Omental fat pad (tissue), 4 donors: Measurements from ENCODE around the gene CBFB. TPM values are rescaled to one million over a fixed set of nuclear protein-coding genes. Genes with fewer than 3 reads are reported as not detected.

ENCODE experiments used
- ATAC-seq: fragments of 150-250 bp; one replicate; pipeline ENCODE4 v1.9.1; 2016; ENCODE audit warnings: mild to moderate bottlenecking, moderate library complexity; ENCODE audit not compliant: low FRiP score
- DNase-seq: peaks from one replicate; pipeline ENCODE4 v3.0.0-alpha.2; 2019; ENCODE audit warnings: low spot score
- CTCF ChIP-seq, 3 donors: fragments of 450-650 bp; IDR thresholded peaks; one replicate each; pipeline ENCODE4 v1.5.1; 2016 to 2017; ENCODE audit warnings: antibody characterized with exemption in 3 of 3, mild to moderate bottlenecking in 3 of 3, moderate library complexity in 2 of 3
- total RNA-seq, 4 donors: library from RNA; depleted of rRNA; stranded (reverse); fragments of >200 nt; gene quantifications; one replicate each; pipeline ENCODE4 v1.1.0, GENCODE V29; 2016

CBFB gene
- total RNA-seq, 4 donors from 2014 or later, result 30.3 to 77.6 (median 35.4) TPM

DNA sequence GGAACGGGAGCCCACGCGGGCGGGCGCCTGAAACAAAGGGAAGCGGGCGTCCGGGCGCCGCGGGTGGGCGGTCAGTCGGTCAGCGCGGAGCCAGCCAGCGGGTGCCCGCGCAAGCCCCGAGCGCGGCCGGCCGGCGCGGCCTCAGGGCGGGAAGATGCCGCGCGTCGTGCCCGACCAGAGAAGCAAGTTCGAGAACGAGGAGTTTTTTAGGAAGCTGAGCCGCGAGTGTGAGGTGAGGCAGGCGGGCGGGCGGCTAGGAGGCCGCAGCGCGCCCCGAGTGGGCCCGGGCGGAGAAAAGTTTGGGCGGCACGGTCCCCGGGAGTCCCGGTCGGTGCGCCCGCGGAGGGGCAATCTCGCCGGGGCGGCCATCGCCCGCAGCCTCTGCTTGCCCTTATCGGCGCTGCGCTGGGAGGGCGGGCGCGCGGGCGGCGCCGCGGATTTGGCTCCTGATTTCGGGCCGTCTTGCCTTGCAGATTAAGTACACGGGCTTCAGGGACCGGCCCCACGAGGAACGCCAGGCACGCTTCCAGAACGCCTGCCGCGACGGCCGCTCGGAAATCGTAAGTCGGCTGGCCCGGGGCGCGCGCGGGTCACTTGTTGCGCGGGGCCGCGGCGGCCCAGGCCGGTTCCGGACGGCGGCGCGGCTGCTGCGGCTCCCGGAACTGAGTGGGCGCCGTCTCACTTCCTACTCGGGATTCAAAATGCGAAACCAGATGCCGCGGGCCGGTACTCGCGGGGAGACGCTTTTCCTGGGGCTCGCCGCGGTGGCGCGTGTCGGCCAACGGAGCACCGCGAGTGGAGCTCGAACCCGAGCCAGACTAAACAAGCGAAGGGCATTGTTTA is 526 bp downstream of the CBFB start:
- ATAC-seq, result peak; percentile 77
- TF ChIP-seq CTCF (IDR thresholded peaks at IDR 0.05), result no peak
- no peak for DNase-seq

- ATAC-seq (no peak), DNase-seq (no peak)
- TF ChIP-seq CTCF (IDR thresholded peaks at IDR 0.05), result no peak
Measured at GRCh38 chr16:67030221-67030962, 1.4 kb downstream of the CBFB start.

DNA sequence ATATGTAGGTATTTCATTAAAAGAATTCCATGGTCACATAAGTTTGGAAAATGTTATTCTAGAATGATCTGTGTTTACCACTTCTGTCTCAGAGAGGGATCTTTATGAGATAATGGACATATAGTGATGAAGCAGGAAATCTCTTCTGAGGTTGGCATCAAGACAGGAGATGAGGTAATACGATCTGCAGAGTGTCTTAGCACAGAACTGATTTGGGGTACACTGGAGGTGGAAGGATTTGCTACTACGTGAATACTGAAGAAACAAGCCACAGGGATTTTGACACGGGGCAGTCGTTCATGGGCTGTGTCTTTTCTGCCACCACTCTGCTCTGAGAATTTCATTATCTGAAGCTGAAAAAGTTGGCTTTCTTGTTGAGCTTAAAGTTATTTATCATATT is 5.5 kb downstream of the CBFB start:
- ATAC-seq (no peak), DNase-seq (no peak)
- TF ChIP-seq CTCF (IDR thresholded peaks at IDR 0.05), result no peak

DNA sequence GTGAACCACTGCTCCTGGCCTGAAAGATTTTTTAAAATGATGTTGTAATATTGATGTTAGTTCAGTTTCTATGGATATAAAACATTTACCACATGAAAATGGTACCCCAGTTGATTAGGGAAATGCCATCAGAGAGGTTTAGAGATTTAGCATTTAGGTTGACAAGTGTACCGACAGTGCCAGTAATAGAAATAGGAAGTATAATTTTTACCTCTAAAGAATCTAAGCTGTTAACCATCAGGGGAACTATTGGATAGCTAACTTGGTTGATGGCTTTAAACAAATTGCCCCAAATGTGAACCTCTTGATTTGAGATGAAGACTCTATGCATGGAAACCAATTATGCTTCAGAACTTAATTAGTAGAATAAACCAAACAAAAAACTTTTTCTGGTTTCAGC is 6.4 kb downstream of the CBFB start:
- no peak for TF ChIP-seq CTCF (IDR thresholded peaks at IDR 0.05)

DNA sequence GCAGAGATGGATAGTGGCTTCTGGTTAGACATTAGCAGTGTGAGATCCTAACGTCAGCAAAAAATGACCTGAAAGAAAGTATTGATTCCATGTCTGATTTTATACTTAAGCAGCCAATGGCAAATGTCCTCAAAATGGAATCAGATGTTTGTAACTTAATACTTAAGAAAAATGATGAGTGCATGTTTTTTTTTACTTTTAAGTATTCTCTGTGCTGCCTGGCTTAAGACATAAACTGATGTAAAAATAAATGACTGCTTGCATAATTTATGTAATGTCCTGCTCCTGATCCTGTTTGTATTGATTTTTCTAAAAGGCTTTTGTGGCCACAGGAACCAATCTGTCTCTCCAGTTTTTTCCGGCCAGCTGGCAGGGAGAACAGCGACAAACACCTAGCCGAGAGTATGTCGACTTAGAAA is 7.4 kb downstream of the CBFB start:
- no peak for ATAC-seq
- DNase-seq, result no peak
- TF ChIP-seq CTCF (IDR thresholded peaks at IDR 0.05), result no peak

More for the DNA sequence above, 6.4 kb downstream of the CBFB start:
- DNase-seq (no peak), ATAC-seq (no peak)

GRCh38 chr16:67039260-67040020 is 10.5 kb downstream of the CBFB start:
- DNase-seq (no peak), ATAC-seq (no peak)
- TF ChIP-seq CTCF (IDR thresholded peaks at IDR 0.05), result no peak
